CD14-positive monocyte (primary cell): ENCODE data around the gene ORC3. TPM values are rescaled to one million over a fixed set of nuclear protein-coding genes. Genes with fewer than 3 reads are reported as not detected.
"Not testable (repeated sequence)": the region's sequence is repeated elsewhere in the genome, so short reads cannot be mapped to it uniquely, and the experiment has no call there.

Experiments
- DNase-seq, 3 donors: peaks; one replicate each; pipeline ENCODE4 v3.0.0-alpha.2; 2011 to 2022
- H2AFZ ChIP-seq: 2 replicates; pipeline ENCODE4 v1.6.0; 2012; ENCODE audit warnings: mild to moderate bottlenecking, low read depth, low read length, inconsistent platforms; ENCODE audit not compliant: insufficient read depth, poor library complexity, severe bottlenecking
- H3K27ac ChIP-seq, 2 donors: 1 replicate in 1 of 2; 2 replicates in 1 of 2; pipeline ENCODE4 v1.5.1; 2012 to 2013; ENCODE audit warnings: low read length in 2 of 2, control low read depth in 1 of 2, inconsistent platforms in 1 of 2, low read depth in 1 of 2, mild to moderate bottlenecking in 1 of 2
- H3K27me3 ChIP-seq, 2 donors: one replicate each; pipeline versions ENCODE4 v1.6.0 to v1.6.1; 2011 to 2013; ENCODE audit warnings: low read length in 2 of 2; ENCODE audit not compliant: control insufficient read depth in 2 of 2, insufficient read depth in 2 of 2
- H3K36me3 ChIP-seq, 2 donors: replicated peaks in 1 of 2; 1 replicate in 1 of 2; 2 replicates in 1 of 2; pipeline versions ENCODE4 v1.5.1 to v1.6.1; 2012 to 2013; ENCODE audit warnings: low read length in 2 of 2, control low read depth in 1 of 2, inconsistent platforms in 1 of 2, mild to moderate bottlenecking in 1 of 2; ENCODE audit not compliant: insufficient read depth in 2 of 2, control insufficient read depth in 1 of 2
- H3K4me1 ChIP-seq, 2 donors: 1 replicate in 1 of 2; 2 replicates in 1 of 2; pipeline versions ENCODE4 v1.5.1 to v1.6.1; 2012 to 2013; ENCODE audit warnings: low read length in 2 of 2, control low read depth in 1 of 2, inconsistent platforms in 1 of 2, mild to moderate bottlenecking in 1 of 2, moderate library complexity in 1 of 2; ENCODE audit not compliant: insufficient read depth in 2 of 2, control insufficient read depth in 1 of 2
- H3K4me2 ChIP-seq: replicated peaks from 2 replicates; pipeline ENCODE3; 2012; ENCODE audit warnings: low read length, moderate library complexity, mild to moderate bottlenecking; ENCODE audit not compliant: poor library complexity, severe bottlenecking; ENCODE audit errors: extremely low read depth
- H3K4me3 ChIP-seq, 3 experiments: fragments of 200-600 bp in 1 of 3; sonication (generic) in 1 of 3; replicated peaks in 1 of 3; 1 replicate in 2 of 3; 2 replicates in 1 of 3; pipeline ENCODE4 v1.5.1; 2011 to 2013; ENCODE audit warnings: low read length in 3 of 3, mild to moderate bottlenecking in 3 of 3, control low read depth in 2 of 3, low read depth in 2 of 3, inconsistent platforms in 1 of 3, moderate library complexity in 1 of 3
- H3K79me2 ChIP-seq: 2 replicates; pipeline ENCODE4 v1.6.0; 2012; ENCODE audit warnings: mild to moderate bottlenecking, control low read depth, inconsistent platforms, low read length, moderate library complexity; ENCODE audit not compliant: insufficient read depth
- H3K9ac ChIP-seq: 2 replicates; pipeline ENCODE4 v1.6.0; 2017; ENCODE audit warnings: low read length, mild to moderate bottlenecking; ENCODE audit not compliant: insufficient read depth, poor library complexity, severe bottlenecking
- H3K9me3 ChIP-seq, 2 donors: replicated peaks in 1 of 2; 1 replicate in 1 of 2; 2 replicates in 1 of 2; pipeline versions ENCODE4 v1.5.1 to v1.6.1; 2012 to 2013; ENCODE audit warnings: low read length in 2 of 2, control low read depth in 1 of 2; ENCODE audit not compliant: control insufficient read depth in 1 of 2, insufficient read depth in 1 of 2
- H4K20me1 ChIP-seq: 2 replicates; pipeline ENCODE4 v1.6.0; 2012; ENCODE audit warnings: mild to moderate bottlenecking, low read length, control low read depth, moderate library complexity; ENCODE audit not compliant: insufficient read depth
- H3K27ac Mint-ChIP-seq, 7 donors: one replicate each; pipeline ENCODE4 v1.8.0; 2020; ENCODE audit warnings: mild to moderate bottlenecking in 7 of 7, mixed read lengths in 7 of 7, moderate library complexity in 6 of 7, inconsistent platforms in 2 of 7
- H3K27me3 Mint-ChIP-seq, 3 donors: one replicate each; pipeline ENCODE4 v1.8.0; 2021 to 2022; ENCODE audit warnings: low read depth in 3 of 3, mild to moderate bottlenecking in 3 of 3, mixed read lengths in 3 of 3, moderate library complexity in 3 of 3, inconsistent platforms in 1 of 3
- H3K36me3 Mint-ChIP-seq, 2 donors: one replicate each; pipeline ENCODE4 v1.8.0; 2020; ENCODE audit warnings: mixed read lengths in 2 of 2, inconsistent platforms in 1 of 2, mild to moderate bottlenecking in 1 of 2
- H3K4me1 Mint-ChIP-seq: one replicate; pipeline ENCODE4 v1.8.0; 2020; ENCODE audit warnings: mild to moderate bottlenecking, mixed read lengths
- H3K4me3 Mint-ChIP-seq, 2 donors: one replicate each; pipeline ENCODE4 v1.8.0; 2020; ENCODE audit warnings: mild to moderate bottlenecking in 2 of 2, mixed read lengths in 2 of 2, moderate library complexity in 1 of 2
- H3K9me3 Mint-ChIP-seq, 7 donors: one replicate each; pipeline ENCODE4 v1.8.0; 2020 to 2022; ENCODE audit warnings: mixed read lengths in 7 of 7, mild to moderate bottlenecking in 6 of 7, moderate library complexity in 6 of 7, inconsistent platforms in 2 of 7
- WGBS: methylation state at CpG from one replicate; pipeline ENCODE4 v1.1.5; 2013; ENCODE audit warnings: missing lambda C conversion rate; ENCODE audit not compliant: insufficient coverage; 5-methylcytosine and 5-hydroxymethylcytosine counted together
- intact Hi-C, 2 donors: fragments of 100-400 bp; cut with micrococcal nuclease; formaldehyde crosslinking; loops; one replicate each; pipeline versions ENCODE4 v1.15.0 to v1.15.1; 2023
- polyA plus RNA-seq, 3 donors: library from polyadenylated mRNA; depleted of rRNA in 1 of 3; unstranded in 2 of 3; stranded (reverse) in 1 of 3; fragments of 300-500 nt in 2 of 3; fragments of >200 nt in 1 of 3; fragmentation: Illumina TruSeq in 2 of 3; gene quantifications; 1 replicate in 2 of 3; 2 replicates in 1 of 3; pipeline ENCODE4 v1.2.3, GENCODE V29; 2012 to 2021
- TF ChIP-seq, protein P1 (sequence below): fragments of 200-600 bp; IDR thresholded peaks from one replicate; pipeline ENCODE4 v1.8.0; 2022; ENCODE audit warnings: antibody characterized with exemption, mild to moderate bottlenecking

The ORC3 gene
- polyA plus RNA-seq, 3 donors = 9.1 to 20.7 (median 16.2) TPM

DNA sequence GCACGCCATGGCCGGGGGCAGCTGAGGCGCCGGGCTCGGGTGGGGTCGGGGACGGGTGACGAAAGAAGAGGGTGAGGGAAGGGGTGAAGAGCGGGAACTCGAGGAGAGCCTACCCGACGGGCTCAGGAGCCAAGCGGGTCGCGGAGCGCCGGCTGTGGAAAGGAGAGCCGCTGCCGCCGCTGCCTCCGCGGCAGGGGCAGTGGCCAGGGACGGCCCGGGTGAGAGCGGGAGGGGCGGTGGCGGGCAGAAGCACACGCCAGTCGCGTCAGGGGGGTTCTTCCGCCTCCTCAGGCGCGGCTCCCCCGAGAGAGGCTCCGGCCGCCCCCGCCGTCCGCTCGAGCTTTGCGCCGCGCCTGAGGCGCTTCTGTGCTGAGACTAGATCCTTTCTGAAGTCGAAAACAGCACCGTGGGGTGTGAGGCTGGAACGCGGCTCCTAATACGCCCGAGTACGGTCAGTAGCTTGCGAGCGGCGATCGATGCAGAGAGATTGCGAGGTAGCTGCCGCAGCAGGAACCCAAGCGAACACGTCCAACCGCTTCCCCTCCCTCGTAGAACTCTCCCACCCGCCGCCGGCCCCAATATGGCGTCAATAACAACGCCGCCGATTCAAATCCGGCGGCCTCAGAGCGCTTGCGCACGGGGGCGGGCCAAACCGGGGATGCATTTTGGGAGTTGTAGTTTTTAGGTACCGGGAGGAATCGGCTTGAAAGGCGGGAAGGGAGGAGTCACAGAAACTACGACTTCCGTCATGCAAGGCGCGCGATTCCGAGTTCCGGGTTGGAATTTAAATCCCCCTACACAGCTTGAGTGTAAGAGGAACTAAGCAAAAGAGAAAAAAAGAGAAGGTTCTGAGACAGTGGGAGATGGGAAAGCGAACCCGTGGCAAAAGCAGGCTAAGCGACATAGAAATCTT is 112.0 kb downstream of the ORC3 start, which contains the start of gene AKIRIN2:
Gene AKIRIN2, minus strand, starts transcription at position 558 of the 913 bp plus-strand sequence. Its CDS starts 549 bp downstream, at position 9.
- under 1% methylated on average over 66 of the region's 88 CpGs for WGBS
- TF ChIP-seq, protein P1, sequence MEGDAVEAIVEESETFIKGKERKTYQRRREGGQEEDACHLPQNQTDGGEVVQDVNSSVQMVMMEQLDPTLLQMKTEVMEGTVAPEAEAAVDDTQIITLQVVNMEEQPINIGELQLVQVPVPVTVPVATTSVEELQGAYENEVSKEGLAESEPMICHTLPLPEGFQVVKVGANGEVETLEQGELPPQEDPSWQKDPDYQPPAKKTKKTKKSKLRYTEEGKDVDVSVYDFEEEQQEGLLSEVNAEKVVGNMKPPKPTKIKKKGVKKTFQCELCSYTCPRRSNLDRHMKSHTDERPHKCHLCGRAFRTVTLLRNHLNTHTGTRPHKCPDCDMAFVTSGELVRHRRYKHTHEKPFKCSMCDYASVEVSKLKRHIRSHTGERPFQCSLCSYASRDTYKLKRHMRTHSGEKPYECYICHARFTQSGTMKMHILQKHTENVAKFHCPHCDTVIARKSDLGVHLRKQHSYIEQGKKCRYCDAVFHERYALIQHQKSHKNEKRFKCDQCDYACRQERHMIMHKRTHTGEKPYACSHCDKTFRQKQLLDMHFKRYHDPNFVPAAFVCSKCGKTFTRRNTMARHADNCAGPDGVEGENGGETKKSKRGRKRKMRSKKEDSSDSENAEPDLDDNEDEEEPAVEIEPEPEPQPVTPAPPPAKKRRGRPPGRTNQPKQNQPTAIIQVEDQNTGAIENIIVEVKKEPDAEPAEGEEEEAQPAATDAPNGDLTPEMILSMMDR = no peak
- H3K4me1 ChIP-seq = peaks cover 25 to 33% of the 10 kb centered on the region in 2 donors
- Mint-ChIP-seq H3K36me3 (peaks cover 13 to 22% of the 10 kb centered on the region in 2 donors), H3K4me3 (peak within 1 kb of the TSS; percentile 99), H3K27ac (peak within 1 kb of the TSS; percentile 94 to 100 (median 99)), H3K27me3 (no peaks in the 10 kb centered on the region), H3K9me3 (peaks cover 0 to 4% (median 0%) of the 10 kb centered on the region in 7 donors), H3K4me1 (peaks cover 24% of the 10 kb centered on the region)
- DNase-seq = peak; percentile 99
- peaks cover 51% of the 10 kb centered on the region for H3K79me2 ChIP-seq
- no peaks in the 10 kb centered on the region for H3K27me3 ChIP-seq
- peak within 1 kb of the TSS; percentile 66 for H2AFZ ChIP-seq
- peak within 1 kb of the TSS; percentile 93 to 99 for H3K27ac ChIP-seq
- H3K9me3 ChIP-seq = no peaks in the 10 kb centered on the region
- peak within 1 kb of the TSS; percentile 75 to 100 (median 85) for H3K4me3 ChIP-seq
- H4K20me1 ChIP-seq = peaks cover 48% of the 10 kb centered on the region
- intact Hi-C loops = loop anchor here (2.0 to 5.0 kb wide), 3 partner anchors 17 to 55 kb away; no protein-coding TSS in a partner anchor
- H3K4me2 ChIP-seq = peak within 1 kb of the TSS; percentile 88
- peaks cover 0 to 3% of the 10 kb centered on the region in 2 donors for H3K36me3 ChIP-seq
- peak within 1 kb of the TSS; percentile 100 for H3K9ac ChIP-seq

DNA sequence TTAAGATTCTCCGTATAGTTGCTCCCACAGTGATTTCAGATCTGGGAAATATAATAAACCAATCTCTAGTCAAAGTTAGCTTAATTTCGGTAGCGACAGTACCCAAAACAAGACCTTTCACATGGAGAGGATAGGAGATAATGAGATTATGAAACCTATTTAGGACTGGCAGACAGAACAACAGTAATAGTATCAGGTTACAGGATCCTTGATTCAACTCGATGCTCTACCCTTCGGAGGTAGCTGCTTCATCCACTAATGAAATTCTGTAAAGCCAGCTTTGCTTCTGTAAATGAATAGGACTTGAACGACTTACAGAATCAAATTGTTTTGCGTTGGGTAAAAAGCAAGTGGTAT is 112.6 kb downstream of the ORC3 start:
- intact Hi-C loops = loop anchor here in 1 of 2 donors (2.0 to 5.0 kb wide), 2 partner anchors 16 to 55 kb away; no protein-coding TSS in a partner anchor
- Mint-ChIP-seq H3K27ac (peak overlapping the region; percentile 94 to 100 (median 99)), H3K27me3 (no peaks in the 10 kb centered on the region), H3K4me3 (peak overlapping the region; percentile 97 to 99), H3K9me3 (peaks cover 0 to 4% (median 0%) of the 10 kb centered on the region in 7 donors), H3K4me1 (peaks cover 21% of the 10 kb centered on the region), H3K36me3 (peaks cover 13 to 18% of the 10 kb centered on the region in 2 donors)
- peaks cover 44% of the 10 kb centered on the region for H3K79me2 ChIP-seq
- peak overlapping the region; percentile 93 to 99 for H3K27ac ChIP-seq
- no peaks in the 10 kb centered on the region for H3K27me3 ChIP-seq
- peaks cover 42% of the 10 kb centered on the region for H4K20me1 ChIP-seq
- H3K4me2 ChIP-seq = peak overlapping the region; percentile 88
- peak overlapping the region; percentile 66 for H2AFZ ChIP-seq
- H3K4me1 ChIP-seq = peaks cover 19 to 27% of the 10 kb centered on the region in 2 donors
- TF ChIP-seq, protein P1 = no peak
- peaks cover 0 to 3% of the 10 kb centered on the region in 2 donors for H3K36me3 ChIP-seq
- no CpG with 5 or more reads among the region's 7 CpGs for WGBS
- H3K9ac ChIP-seq = peak overlapping the region; percentile 100
- H3K4me3 ChIP-seq = peak overlapping the region; percentile 71 to 100 (median 85)
- no peak for DNase-seq
- H3K9me3 ChIP-seq = no peaks in the 10 kb centered on the region

DNA sequence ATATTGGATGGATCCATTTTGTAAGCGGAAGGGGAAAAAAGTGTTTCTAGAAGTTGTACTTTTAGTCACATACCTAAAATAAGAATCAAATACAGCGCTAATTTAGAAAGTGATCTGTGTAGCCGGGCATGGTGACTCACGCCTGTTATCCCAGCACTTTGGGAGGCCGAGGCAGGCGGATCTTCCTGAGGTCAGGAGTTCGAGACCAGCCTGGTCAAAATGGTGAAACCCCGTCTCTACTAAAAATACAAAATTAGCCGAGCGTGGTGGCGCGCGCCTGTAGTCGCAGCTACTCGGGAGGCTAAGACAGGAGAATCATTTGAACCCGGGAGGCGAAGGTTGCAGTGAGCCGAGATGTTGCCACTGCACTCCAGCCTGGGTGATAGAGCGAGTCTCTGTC is 113.1 kb downstream of the ORC3 start:
- H3K9me3 Mint-ChIP-seq, H3K27me3 ChIP-seq, H3K9me3 ChIP-seq, H3K27me3 Mint-ChIP-seq, H3K36me3 ChIP-seq: not testable (repeated sequence)
- intact Hi-C loops = loop anchor here in 1 of 2 donors (2.0 to 5.0 kb wide), 2 partner anchors 16 to 54 kb away; no protein-coding TSS in a partner anchor
- peak overlapping the region; percentile 94 to 100 (median 99) for H3K27ac Mint-ChIP-seq
- Histone ChIP-seq H3K4me3 (peak overlapping the region; percentile 71 to 100 (median 85)), H3K4me2 (peak overlapping the region; percentile 88), H3K4me1 (peaks cover 14 to 22% of the 10 kb centered on the region in 2 donors), H4K20me1 (peaks cover 37% of the 10 kb centered on the region), H3K27ac (peak overlapping the region; percentile 93 to 99), H2AFZ (peak overlapping the region; percentile 66), H3K9ac (peak overlapping the region; percentile 100), H3K79me2 (peaks cover 40% of the 10 kb centered on the region)
- peak in 1 of 3 donors; percentile 17 for DNase-seq
- H3K36me3 Mint-ChIP-seq = peaks cover 10 to 16% of the 10 kb centered on the region in 2 donors
- H3K4me1 Mint-ChIP-seq = peaks cover 17% of the 10 kb centered on the region
- peak overlapping the region; percentile 97 to 99 for H3K4me3 Mint-ChIP-seq
- 92% methylated on average over 11 of the region's 19 CpGs for WGBS
